GM12891 (cell line): Measurements from ENCODE around the gene APOC4.

Source experiments
- DNase-seq: peaks from one replicate; pipeline ENCODE4 v3.0.0; 2011; ENCODE audit warnings: low spot score; ENCODE audit not compliant: insufficient read length
- FAIRE-seq: peaks from 2 replicates; lab custom pipeline; 2011; peaks lifted over from hg19 to GRCh38; lab: Jason Lieb, UNC
- PAX5 ChIP-seq: IDR thresholded peaks from 2 replicates; pipeline ENCODE4 v1.6.1; 2011; ENCODE audit warnings: low read length, moderate library complexity, mild to moderate bottlenecking; ENCODE audit not compliant: insufficient read depth, severe bottlenecking
- POLR2A ChIP-seq: IDR thresholded peaks from 2 replicates; pipeline ENCODE4 v1.6.1; 2011; ENCODE audit warnings: low read depth, low read length, control low read depth
- POLR2AphosphoS5 ChIP-seq: IDR thresholded peaks from 2 replicates; pipeline ENCODE4 v1.6.1; 2011; ENCODE audit warnings: low read depth, low read length, control low read depth
- POU2F2 ChIP-seq: IDR thresholded peaks from 2 replicates; pipeline ENCODE4 v1.6.1; 2011; ENCODE audit warnings: low read depth, mild to moderate bottlenecking, control low read depth, low read length, moderate library complexity
- SPI1 ChIP-seq: IDR thresholded peaks from 2 replicates; pipeline ENCODE4 v1.6.1; 2011; ENCODE audit warnings: low read depth, low read length, control low read depth
- TAF1 ChIP-seq: IDR thresholded peaks from 2 replicates; pipeline ENCODE4 v1.6.1; 2011; ENCODE audit warnings: low read depth, low read length, control low read depth

The APOC4 gene

DNA sequence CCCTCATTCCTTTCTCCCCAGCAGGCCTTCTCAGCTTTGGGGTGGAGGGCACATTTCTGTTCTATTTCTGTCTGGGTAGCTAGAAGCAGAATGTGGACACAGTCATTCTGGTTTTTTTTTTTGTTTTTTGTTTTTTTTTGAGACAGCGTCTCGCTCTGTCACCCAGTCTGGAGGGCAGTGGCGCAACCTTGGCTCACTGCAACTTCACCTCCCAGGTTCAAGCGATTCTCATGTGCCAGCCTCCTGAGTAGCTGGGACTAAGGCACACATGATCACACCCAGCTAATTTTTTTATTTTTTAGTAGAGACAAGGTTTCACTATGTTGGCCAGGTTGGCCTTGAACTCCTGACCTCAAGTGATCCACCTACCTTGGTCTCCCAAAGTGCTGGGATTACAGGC lies 33.4 kb downstream of the APOC4 start:
- TF ChIP-seq POLR2AphosphoS5 (no peak), POLR2A (no peak), POU2F2 (no peak), PAX5 (no peak), SPI1 (no peak), TAF1 (no peak)
- DNase-seq (no peak), FAIRE-seq (no peak)

GRCh38 chr19:44984005-44984404 lies 42.0 kb downstream of the APOC4 start:
- FAIRE-seq (no peak), DNase-seq (no peak)
- peak; percentile 74 for TF ChIP-seq SPI1
- no peak for TF ChIP-seq POLR2A

GRCh38 chr19:44985445-44985844 lies 43.4 kb downstream of the APOC4 start:
- no peak for FAIRE-seq

DNA sequence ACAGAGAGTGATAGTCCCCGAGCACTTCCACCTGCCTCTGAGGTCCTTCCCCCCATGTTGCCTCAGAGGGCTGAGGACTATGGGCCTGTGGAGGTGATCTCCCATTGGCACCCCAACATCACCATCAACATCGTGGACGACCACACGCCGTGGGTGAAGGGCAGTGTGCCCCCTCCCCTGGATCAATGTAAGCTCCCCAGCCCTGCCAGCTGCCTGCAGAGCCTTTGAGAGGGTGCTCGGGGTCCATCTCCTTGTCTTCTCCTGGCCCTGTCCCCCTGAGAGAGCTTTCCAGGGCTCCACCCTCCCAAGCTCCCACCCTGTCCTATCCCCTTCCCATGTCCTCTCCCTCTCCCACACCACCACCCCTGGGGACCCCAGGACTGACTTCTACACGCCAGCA lies 44.4 kb downstream of the APOC4 start:
- no peak for TF ChIP-seq POLR2A
- TF ChIP-seq TAF1, result no peak
- TF ChIP-seq PAX5, result no peak
- TF ChIP-seq POLR2AphosphoS5, result no peak
- no peak for TF ChIP-seq SPI1
- no peak for TF ChIP-seq POU2F2
- DNase-seq (no peak), FAIRE-seq (no peak)

More at GRCh38 chr19:44985445-44985844, 43.4 kb downstream of the APOC4 start:
- TF ChIP-seq SPI1, result no peak
- no peak for TF ChIP-seq POU2F2
- TF ChIP-seq POLR2A, result no peak
- TF ChIP-seq POLR2AphosphoS5, result no peak
- no peak for TF ChIP-seq TAF1
- TF ChIP-seq PAX5, result no peak
- no peak for DNase-seq

- FAIRE-seq, result no peak
- DNase-seq, result no peak
- TF ChIP-seq TAF1, result no peak
- no peak for TF ChIP-seq POU2F2
- TF ChIP-seq SPI1, result no peak
- TF ChIP-seq PAX5, result no peak
- no peak for TF ChIP-seq POLR2A
- no peak for TF ChIP-seq POLR2AphosphoS5
Measured at GRCh38 chr19:44987148-44987675, 45.2 kb downstream of the APOC4 start.

DNA sequence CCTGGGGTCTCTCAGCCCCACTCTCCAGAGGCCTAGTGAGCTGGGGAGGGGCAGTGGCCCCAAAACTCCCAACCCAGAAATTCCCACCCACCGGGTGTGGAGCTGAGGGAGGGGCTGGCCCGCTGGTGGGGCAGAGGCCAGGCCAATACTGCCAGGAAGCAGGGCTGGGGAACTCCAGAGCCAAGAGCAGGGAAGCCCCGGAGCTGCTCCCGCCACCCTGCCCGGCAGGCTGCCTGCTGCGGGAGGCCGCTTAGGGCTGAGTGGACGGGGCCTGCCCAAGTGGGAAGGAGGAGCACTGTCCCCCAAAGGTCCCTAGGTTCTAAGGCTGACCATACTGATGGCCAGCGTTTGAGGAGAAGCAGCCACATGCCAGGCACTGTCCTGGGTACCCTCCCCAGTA lies 46.2 kb downstream of the APOC4 start:
- DNase-seq, result no peak
- FAIRE-seq, result no peak
- TF ChIP-seq POLR2A (no peak), TAF1 (no peak), SPI1 (no peak), POLR2AphosphoS5 (no peak), POU2F2 (no peak), PAX5 (no peak)

DNA sequence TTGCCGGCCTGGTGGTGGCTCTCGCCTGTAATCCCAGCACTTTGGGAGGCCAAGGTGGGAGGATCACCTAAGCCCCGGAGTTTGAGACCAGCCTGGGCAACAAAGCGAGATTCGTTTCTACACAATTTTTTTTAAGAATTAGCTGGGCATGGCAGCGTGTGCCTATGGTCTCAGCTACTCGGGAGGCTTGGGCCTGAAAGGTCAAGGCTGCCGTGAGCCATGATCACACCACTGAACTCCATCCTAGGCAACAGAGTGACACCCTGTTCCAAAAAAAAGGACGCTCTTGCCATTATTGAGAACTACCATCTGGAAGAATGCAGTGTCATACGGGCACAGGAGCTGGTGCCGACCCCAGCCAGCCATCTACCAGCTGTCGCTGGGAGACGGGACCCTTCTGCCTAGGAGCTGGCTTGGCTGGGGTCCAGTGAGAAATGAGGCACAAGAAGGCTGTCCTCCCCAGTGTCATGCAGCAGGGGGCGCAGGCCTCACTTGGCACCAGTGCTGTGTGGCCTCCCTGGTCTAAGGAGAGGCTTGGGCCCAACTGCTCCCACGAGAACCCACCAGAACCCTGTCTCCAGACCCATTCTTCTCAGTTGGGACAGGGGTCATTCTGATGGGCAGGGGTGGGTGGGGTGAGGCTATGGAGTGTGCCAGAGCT lies 47.0 kb downstream of the APOC4 start:
- DNase-seq, result peak; percentile 93
- FAIRE-seq, result peak; percentile 84
- no peak for TF ChIP-seq PAX5
- TF ChIP-seq POLR2AphosphoS5, result no peak
- no peak for TF ChIP-seq TAF1
- no peak for TF ChIP-seq POLR2A
- no peak for TF ChIP-seq POU2F2
- no peak for TF ChIP-seq SPI1

- FAIRE-seq (no peak), DNase-seq (no peak)
- 0 out of 2 replicates have a peak, but pooled peaks have one; percentile 34 for TF ChIP-seq SPI1
- no peak for TF ChIP-seq POLR2A
- no peak for TF ChIP-seq POLR2AphosphoS5
- TF ChIP-seq PAX5, result no peak
Measured at GRCh38 chr19:44990459-44990858, 48.4 kb downstream of the APOC4 start.

- TF ChIP-seq PAX5 (no peak), POLR2A (no peak), TAF1 (no peak), POU2F2 (no peak), SPI1 (no peak), POLR2AphosphoS5 (no peak)
- DNase-seq (no peak), FAIRE-seq (no peak)
Measured at GRCh38 chr19:44990966-44991365, 48.9 kb downstream of the APOC4 start.

- FAIRE-seq (no peak), DNase-seq (no peak)
- TF ChIP-seq POLR2A, result no peak
- TF ChIP-seq POU2F2, result no peak
- no peak for TF ChIP-seq SPI1
- TF ChIP-seq TAF1, result no peak
- no peak for TF ChIP-seq POLR2AphosphoS5
- no peak for TF ChIP-seq PAX5
Measured at GRCh38 chr19:44992336-44993163, 50.5 kb downstream of the APOC4 start.
